ENCODE results near the gene MGRN1. TPM values are rescaled to one million over a fixed set of nuclear protein-coding genes. Genes with fewer than 3 reads are reported as not detected.
A peak's percentile ranks its signal among the peaks of the same experiment; 100 is the strongest.

MGRN1 gene
- polyA plus RNA-seq, 12 donors = 25.3 to 60.5 (median 33.1) TPM; not detected in 1

GRCh38 chr16:4668313-4668960, 43.8 kb downstream of the MGRN1 start:
- no peak for DNase-seq

- DNase-seq = no peak
Measured at GRCh38 chr16:4673387-4674046, 48.9 kb downstream of the MGRN1 start.

- no peak for DNase-seq
Measured at GRCh38 chr16:4674926-4675530, 50.4 kb downstream of the MGRN1 start.

- DNase-seq = no peak
Measured at GRCh38 chr16:4675864-4676786, 51.5 kb downstream of the MGRN1 start.

GRCh38 chr16:4676831-4677230, 52.2 kb downstream of the MGRN1 start:
- DNase-seq = no peak

GRCh38 chr16:4677390-4677789, 52.8 kb downstream of the MGRN1 start:
- DNase-seq = no peak

GRCh38 chr16:4677994-4678393, 53.4 kb downstream of the MGRN1 start:
- no peak for DNase-seq

GRCh38 chr16:4678596-4678995, 54.0 kb downstream of the MGRN1 start:
- no peak for DNase-seq

GRCh38 chr16:4679156-4679849, 54.7 kb downstream of the MGRN1 start:
- DNase-seq = no peak

GRCh38 chr16:4679850-4680636, 55.4 kb downstream of the MGRN1 start:
- DNase-seq = peak; percentile 71

GRCh38 chr16:4680673-4681470, 56.2 kb downstream of the MGRN1 start:
- DNase-seq = no peak

GRCh38 chr16:4681471-4682083, 57.0 kb downstream of the MGRN1 start:
- DNase-seq = no peak

- no peak for DNase-seq
Measured at GRCh38 chr16:4682084-4682591, 57.5 kb downstream of the MGRN1 start.

GRCh38 chr16:4682616-4683254, 58.1 kb downstream of the MGRN1 start:
- DNase-seq = no peak

- DNase-seq = no peak
Measured at GRCh38 chr16:4683255-4684057, 58.8 kb downstream of the MGRN1 start.

- DNase-seq = no peak
Measured at GRCh38 chr16:4684058-4684715, 59.6 kb downstream of the MGRN1 start.

- DNase-seq = no peak
Measured at GRCh38 chr16:4684763-4685162, 60.1 kb downstream of the MGRN1 start.

Measured in muscle of arm (tissue), 12 donors.